SK-N-DZ (cell line): ENCODE measurements around the gene GEMIN7. TPM values are rescaled to one million over a fixed set of nuclear protein-coding genes. Genes with fewer than 3 reads are reported as not detected.
A peak's percentile ranks its signal among the peaks of the same experiment; 100 is the strongest.

Source experiments
- DNase-seq: peaks from one replicate; pipeline ENCODE4 v3.0.0-alpha.2; 2015; ENCODE audit warnings: low spot score
- polyA plus RNA-seq, 2 experiments: library from polyadenylated mRNA; depleted of rRNA; stranded (reverse); fragments of >200 nt; gene quantifications; 2 replicates each; pipeline ENCODE4 v1.2.3, GENCODE V29; 2014

The GEMIN7 gene
- polyA plus RNA-seq (2014; cell fraction: cytosol; rRNA removed) = 38.4 and 53.2 TPM in 2 replicates
- 35.6 and 41.8 TPM in 2 replicates for polyA plus RNA-seq (2014; cell fraction: nucleus; rRNA removed)

- DNase-seq = peak; percentile 71
These were observed at the start of gene GEMIN7 for GRCh38 chr19:45079063-45079910. TSS of gene GEMIN7 (plus strand) at chr19:45079260. CDS start at chr19:45090115, 10,855 bp downstream.

- no peak for DNase-seq
These were observed 48.2 kb upstream of the GEMIN7 start for GRCh38 chr19:45030825-45031224.

- DNase-seq = peak; percentile 54
These were observed 46.6 kb upstream of the GEMIN7 start for GRCh38 chr19:45032421-45032820.

GRCh38 chr19:45035755-45036154 is 43.3 kb upstream of the GEMIN7 start:
- no peak for DNase-seq

GRCh38 chr19:45037393-45038169 is 41.5 kb upstream of the GEMIN7 start:
- no peak for DNase-seq

GRCh38 chr19:45038931-45039893 is 39.8 kb upstream of the GEMIN7 start, which contains the start of gene CLASRP:
TSS of gene CLASRP (plus strand) at chr19:45039045. CDS start at chr19:45040213, 1,168 bp downstream.
- peak; percentile 82 for DNase-seq

- DNase-seq = no peak
These were observed 38.8 kb upstream of the GEMIN7 start for GRCh38 chr19:45040059-45040771.

- DNase-seq = no peak
These were observed 37.9 kb upstream of the GEMIN7 start for GRCh38 chr19:45041125-45041524.

- no peak for DNase-seq
These were observed 33.2 kb upstream of the GEMIN7 start for GRCh38 chr19:45045671-45046353.

- no peak for DNase-seq
These were observed 32.7 kb upstream of the GEMIN7 start for GRCh38 chr19:45046355-45046754.

- DNase-seq = no peak
These were observed 31.8 kb upstream of the GEMIN7 start for GRCh38 chr19:45047188-45047797.

GRCh38 chr19:45049073-45049736 is 29.9 kb upstream of the GEMIN7 start:
- no peak for DNase-seq

GRCh38 chr19:45050036-45050435 is 29.0 kb upstream of the GEMIN7 start:
- no peak for DNase-seq

GRCh38 chr19:45051929-45052579 is 27.0 kb upstream of the GEMIN7 start:
- DNase-seq = no peak

- no peak for DNase-seq
These were observed 22.2 kb upstream of the GEMIN7 start for GRCh38 chr19:45056831-45057230.

GRCh38 chr19:45057444-45057843 is 21.6 kb upstream of the GEMIN7 start:
- DNase-seq = no peak

- no peak for DNase-seq
These were observed 20.4 kb upstream of the GEMIN7 start for GRCh38 chr19:45058622-45059159.
